Common myeloid progenitor, CD34-positive (primary cell): ENCODE measurements around the gene MLLT3. TPM values are rescaled to one million over a fixed set of nuclear protein-coding genes. Genes with fewer than 3 reads are reported as not detected.

Experiments
- CTCF ChIA-PET: fragments of 350-600 bp; sonication (Branson Sonifier 250); formaldehyde crosslinking; loops from one replicate; lab custom pipeline; 2021; ENCODE audit warnings: antibody characterized with exemption; lab: Charles Lee
- POLR2A ChIA-PET: fragments of 350-600 bp; sonication (Branson Sonifier 250); formaldehyde crosslinking; loops from one replicate; lab custom pipeline; 2021; ENCODE audit warnings: antibody characterized with exemption; lab: Charles Lee
- DNase-seq, 3 donors: peaks; one replicate each; pipeline versions ENCODE4 v3.0.0 to v3.0.0-alpha.2; 2013
- H3K27ac ChIP-seq, 2 experiments: 1 replicate in 1 of 2; 2 replicates in 1 of 2; pipeline ENCODE4 v1.7.0; 2013; ENCODE audit warnings: inconsistent platforms in 2 of 2, low read length in 2 of 2, mild to moderate bottlenecking in 2 of 2, low read depth in 1 of 2, moderate library complexity in 1 of 2; ENCODE audit not compliant: severe bottlenecking in 2 of 2, insufficient read depth in 1 of 2, poor library complexity in 1 of 2
- H3K27me3 ChIP-seq, 5 experiments: replicated peaks in 2 of 5; 1 replicate in 3 of 5; 2 replicates in 2 of 5; pipeline versions ENCODE4 v1.6.1 to v1.7.0; 2013; ENCODE audit warnings: low read length in 4 of 5, mild to moderate bottlenecking in 2 of 5, moderate library complexity in 2 of 5, inconsistent platforms in 1 of 5; ENCODE audit not compliant: insufficient read depth in 5 of 5, control insufficient read depth in 4 of 5
- H3K36me3 ChIP-seq, 4 experiments: 1 replicate in 2 of 4; 2 replicates in 2 of 4; pipeline versions ENCODE4 v1.6.1 to v1.7.0; 2013; ENCODE audit warnings: low read length in 3 of 4, control low read depth in 1 of 4, mild to moderate bottlenecking in 1 of 4; ENCODE audit not compliant: control insufficient read depth in 4 of 4, insufficient read depth in 4 of 4
- H3K4me1 ChIP-seq, 4 experiments: 1 replicate in 3 of 4; 2 replicates in 1 of 4; pipeline versions ENCODE4 v1.6.1 to v1.7.1; 2013; ENCODE audit warnings: low read length in 3 of 4, mild to moderate bottlenecking in 3 of 4, control low read depth in 1 of 4, inconsistent platforms in 1 of 4, moderate library complexity in 1 of 4; ENCODE audit not compliant: control insufficient read depth in 4 of 4, insufficient read depth in 4 of 4; ENCODE audit errors: control extremely low read depth in 1 of 4
- H3K4me3 ChIP-seq, 7 experiments: 1 replicate in 4 of 7; 2 replicates in 3 of 7; pipeline versions ENCODE4 v1.5.1 to v1.7.0; 2013; ENCODE audit warnings: mild to moderate bottlenecking in 7 of 7, low read length in 6 of 7, moderate library complexity in 6 of 7, inconsistent platforms in 2 of 7, low read depth in 2 of 7, control low read depth in 1 of 7; ENCODE audit not compliant: insufficient read depth in 4 of 7, control insufficient read depth in 1 of 7; ENCODE audit errors: extremely low read depth in 1 of 7
- H3K9me3 ChIP-seq, 5 experiments: 1 replicate in 4 of 5; 2 replicates in 1 of 5; pipeline versions ENCODE4 v1.6.1 to v1.7.1; 2013; ENCODE audit warnings: low read length in 4 of 5, mild to moderate bottlenecking in 2 of 5, inconsistent platforms in 1 of 5, low read depth in 1 of 5, moderate library complexity in 1 of 5; ENCODE audit not compliant: control insufficient read depth in 4 of 5, insufficient read depth in 2 of 5; ENCODE audit errors: control extremely low read depth in 1 of 5
- WGBS: methylation state at CpG from one replicate; pipeline ENCODE4 v1.1.5; 2013; ENCODE audit not compliant: insufficient coverage; 5-methylcytosine and 5-hydroxymethylcytosine counted together
- polyA plus RNA-seq: library from polyadenylated mRNA; unstranded; fragments of 120-200 nt; gene quantifications from one replicate; pipeline ENCODE4 v1.2.1, GENCODE V29; 2013

MLLT3 gene
- polyA plus RNA-seq = 208 TPM

DNA sequence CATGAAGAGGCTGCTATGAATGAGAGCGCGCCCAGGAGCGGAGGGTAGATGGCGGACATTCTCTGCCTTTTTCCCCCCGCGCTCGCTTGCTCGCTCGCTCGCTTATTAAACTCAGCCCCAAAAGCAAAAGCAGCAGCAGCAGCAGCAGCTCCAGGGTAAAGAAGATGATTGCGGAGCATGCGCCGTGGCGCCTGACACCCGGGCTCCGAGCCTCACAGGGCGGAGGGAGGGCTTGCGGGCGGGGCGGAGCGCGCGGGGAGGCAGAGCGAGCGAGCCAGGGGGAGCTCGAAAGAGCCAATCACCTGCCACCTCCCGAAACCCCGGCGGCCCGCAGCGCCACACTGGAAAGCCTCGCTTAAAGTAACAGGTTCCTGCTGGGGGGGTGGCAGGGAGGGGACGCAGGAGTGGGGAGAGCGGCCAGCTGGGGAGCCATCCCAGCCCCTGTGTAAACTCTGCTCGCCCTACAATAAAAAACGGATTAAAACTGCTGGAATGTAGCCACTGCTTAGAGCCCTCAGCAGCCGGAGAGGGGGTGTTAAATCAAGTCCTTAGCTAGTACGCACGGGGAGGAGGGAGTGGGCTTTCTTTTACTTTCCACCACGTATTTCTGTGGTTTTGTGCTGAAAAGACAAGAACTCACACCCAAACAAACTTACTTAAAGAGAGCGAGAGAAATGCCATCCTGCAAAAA lies at the start of gene MLLT3:
Gene MLLT3, minus strand, starts transcription at position 170 of the 691 bp plus-strand sequence.
- Histone ChIP-seq H3K9me3 (no peaks in the 10 kb centered on the region), H3K4me3 (peak within 1 kb of the TSS; percentile 84 to 99 (median 97)), H3K27me3 (no peaks in the 10 kb centered on the region), H3K27ac (peak within 1 kb of the TSS in 1 of 2 experiments; percentile 73), H3K4me1 (peaks cover 11 to 41% (median 33%) of the 10 kb centered on the region in 4 experiments), H3K36me3 (no peaks in the 10 kb centered on the region)
- WGBS = 0% methylated on average over 32 of the region's 41 CpGs
- peak; percentile 96 to 97 (median 97) for DNase-seq
- ChIA-PET POLR2A (interaction anchor here (1.3 to 1.5 kb wide), 3 partner anchors 15 to 269 kb away, joined by 3 read pairs; no protein-coding TSS in a partner anchor), CTCF (interaction anchor here (0.7 to 4.5 kb wide), 11 partner anchors 10 to 318 kb away, joined by 3 to 36 read pairs (median 4); no protein-coding TSS in a partner anchor)

DNA sequence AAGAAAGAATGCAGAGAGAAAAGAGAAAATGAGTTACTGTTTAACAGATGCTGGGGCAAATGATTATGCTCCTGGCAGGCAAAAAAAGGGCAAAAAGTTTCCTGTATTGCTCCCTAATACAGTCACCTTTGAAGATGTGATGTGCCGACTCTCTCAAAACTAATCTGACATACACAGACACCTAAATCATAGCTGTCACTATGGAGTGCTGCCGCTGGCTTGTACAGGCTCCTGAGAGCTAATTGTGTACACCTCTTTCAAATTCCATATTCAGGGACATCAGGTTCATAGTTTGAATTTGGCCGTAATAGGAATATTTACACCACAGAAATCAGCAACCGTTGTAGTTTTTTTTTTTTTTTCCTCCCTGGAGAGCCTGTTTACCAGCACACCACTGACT lies 49.3 kb upstream of the MLLT3 start:
- H3K9me3 ChIP-seq = peaks cover 0 to 1% (median 0%) of the 10 kb centered on the region in 5 experiments
- H3K4me3 ChIP-seq = no peak overlapping the region
- CTCF ChIA-PET = interaction anchor here (2.4 kb wide), 1 partner anchor 12 kb away, joined by 6 read pairs; the partner anchor contains the start of gene FOCAD
- no peaks in the 10 kb centered on the region for H3K27me3 ChIP-seq
- no peak overlapping the region for H3K27ac ChIP-seq
- peaks cover 0 to 2% (median 0%) of the 10 kb centered on the region in 4 experiments for H3K36me3 ChIP-seq
- POLR2A ChIA-PET = interaction anchor here (0.7 kb wide), 1 partner anchor 271 kb away, joined by 3 read pairs; no protein-coding TSS in a partner anchor
- DNase-seq = no peak
- H3K4me1 ChIP-seq = no peaks in the 10 kb centered on the region
- WGBS = 98% methylated on average over 4 of the region's 4 CpGs

DNA sequence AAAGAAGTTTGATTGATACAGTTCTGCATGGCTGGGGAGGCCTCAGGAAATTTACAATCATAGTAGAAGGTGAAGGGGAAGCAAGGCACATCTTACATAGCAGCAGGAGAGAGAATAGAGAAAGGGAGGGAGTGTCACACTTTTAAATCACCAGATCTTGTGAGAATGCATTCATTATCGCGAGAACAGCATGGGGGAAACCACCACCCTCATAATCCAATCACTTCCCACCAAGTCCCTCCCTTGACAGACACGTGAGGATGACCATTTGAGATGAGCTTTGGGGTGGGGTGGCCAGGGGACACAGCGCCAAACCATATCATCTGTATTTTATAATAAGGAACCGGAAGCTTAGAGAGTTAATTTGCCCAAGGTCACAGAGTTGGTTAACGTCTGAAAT lies 48.1 kb upstream of the MLLT3 start:
- no peaks in the 10 kb centered on the region for H3K9me3 ChIP-seq
- H3K27me3 ChIP-seq = no peaks in the 10 kb centered on the region
- no peak for DNase-seq
- no peaks in the 10 kb centered on the region for H3K4me1 ChIP-seq
- no peak overlapping the region for H3K27ac ChIP-seq
- POLR2A ChIA-PET = no interaction called here
- 60% methylated on average over 3 of the region's 6 CpGs for WGBS
- no peak overlapping the region for H3K4me3 ChIP-seq
- CTCF ChIA-PET = no interaction called here
- H3K36me3 ChIP-seq = peaks cover 0 to 2% (median 0%) of the 10 kb centered on the region in 4 experiments

DNA sequence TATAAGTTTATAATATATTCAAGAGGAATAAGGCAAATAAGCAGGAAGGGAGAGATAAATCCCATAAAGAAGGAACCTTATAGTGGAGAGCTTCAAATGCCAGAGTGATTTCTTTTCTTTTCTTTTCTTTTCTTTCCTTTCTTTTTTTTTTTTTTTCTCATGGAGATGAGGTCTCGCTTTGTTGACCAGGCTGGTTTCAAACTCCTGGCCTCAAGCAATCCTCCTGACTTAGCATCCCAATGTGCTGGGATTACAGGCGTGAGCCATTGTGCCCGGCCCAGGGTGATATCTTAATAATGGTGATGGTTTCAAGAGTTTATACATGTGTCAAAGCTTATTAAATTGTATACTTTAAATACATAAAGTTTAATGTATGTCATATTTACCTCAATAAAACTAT lies 42.2 kb upstream of the MLLT3 start:
- Histone ChIP-seq H3K36me3 (no peaks in the 10 kb centered on the region), H3K9me3 (peaks cover 0 to 2% (median 0%) of the 10 kb centered on the region in 5 experiments), H3K27me3 (no peaks in the 10 kb centered on the region), H3K4me3 (no peak overlapping the region), H3K4me1 (peaks cover 2 to 4% (median 3%) of the 10 kb centered on the region in 4 experiments), H3K27ac (no peak overlapping the region)
- no peak for DNase-seq
- ChIA-PET POLR2A (no interaction called here), CTCF (interaction anchor here (1.1 kb wide), 1 partner anchor 10 kb away, joined by 3 read pairs; no protein-coding TSS in a partner anchor)
- WGBS = no CpG with 5 or more reads among the region's 3 CpGs

DNA sequence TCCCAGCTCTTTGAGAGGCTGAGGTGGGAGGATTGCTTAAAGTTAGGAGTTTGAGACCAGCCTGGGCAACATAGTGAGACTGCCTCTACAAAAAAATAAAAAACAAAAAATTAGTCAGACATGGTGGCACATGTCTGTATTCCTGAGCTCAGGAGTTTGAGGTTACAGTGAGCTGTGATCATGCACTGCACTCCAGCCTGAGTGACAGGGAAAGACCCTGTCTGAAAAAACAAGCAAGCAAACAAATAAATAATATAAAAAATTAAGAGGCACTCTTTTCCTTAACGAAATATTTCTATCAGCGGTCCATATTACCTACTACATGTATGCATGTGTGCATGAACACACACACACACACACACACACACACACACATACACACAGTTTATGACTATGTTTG lies 40.8 kb upstream of the MLLT3 start:
- H3K9me3 ChIP-seq = peaks cover 0 to 2% (median 0%) of the 10 kb centered on the region in 5 experiments
- H3K4me1 ChIP-seq = peaks cover 2 to 8% (median 5%) of the 10 kb centered on the region in 4 experiments
- no peaks in the 10 kb centered on the region for H3K36me3 ChIP-seq
- POLR2A ChIA-PET = no interaction called here
- no peaks in the 10 kb centered on the region for H3K27me3 ChIP-seq
- DNase-seq = no peak
- no peak overlapping the region for H3K27ac ChIP-seq
- H3K4me3 ChIP-seq = no peak overlapping the region
- CTCF ChIA-PET = interaction anchor here (1.2 kb wide), 1 partner anchor 22 kb away, joined by 3 read pairs; no protein-coding TSS in a partner anchor
- no CpG with 5 or more reads among the region's 2 CpGs for WGBS

DNA sequence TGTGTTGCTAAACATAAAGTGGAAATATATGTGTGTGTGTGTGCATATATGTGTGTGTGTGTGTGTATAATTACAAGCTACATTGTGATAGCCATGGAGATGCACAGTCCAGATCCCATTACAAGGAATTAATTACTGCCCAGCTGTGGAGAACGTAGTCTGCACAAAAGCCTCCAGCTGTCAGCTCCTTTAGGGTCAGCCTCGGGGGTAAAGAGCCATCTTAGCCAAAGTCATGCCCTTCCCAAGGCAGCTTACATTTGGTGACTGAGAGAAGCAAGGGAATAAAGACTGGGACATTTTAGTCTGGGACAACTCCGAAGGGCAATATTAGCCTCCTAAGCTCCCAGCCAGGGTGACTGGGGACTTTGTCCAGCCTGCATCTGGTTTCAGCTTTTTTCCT lies 39.9 kb upstream of the MLLT3 start:
- CTCF ChIA-PET = no interaction called here
- no peaks in the 10 kb centered on the region for H3K36me3 ChIP-seq
- H3K27me3 ChIP-seq = no peaks in the 10 kb centered on the region
- peaks cover 0 to 2% (median 0%) of the 10 kb centered on the region in 5 experiments for H3K9me3 ChIP-seq
- peaks cover 2 to 8% (median 5%) of the 10 kb centered on the region in 4 experiments for H3K4me1 ChIP-seq
- POLR2A ChIA-PET = interaction anchor here (0.6 kb wide), 1 partner anchor 18 kb away, joined by 3 read pairs; no protein-coding TSS in a partner anchor
- DNase-seq = no peak
- no peak overlapping the region for H3K4me3 ChIP-seq
- 100% methylated on average over 3 of the region's 3 CpGs for WGBS
- no peak overlapping the region for H3K27ac ChIP-seq
